T-helper 1 cell treated with Interleukin-12 subunit alpha and Interleukin-12 subunit beta and Interleukin-4 antibody, amounts not matched to agents 30 ng/mL and 1 ng/mL, for 36 hours (primary cell): ENCODE measurements around the gene ELP2. TPM values are rescaled to one million over a fixed set of nuclear protein-coding genes. Genes with fewer than 3 reads are reported as not detected.
"Not testable (repeated sequence)": the region's sequence is repeated elsewhere in the genome, so short reads cannot be mapped to it uniquely, and the experiment has no call there.

Source experiments
- intact Hi-C: fragments of 100-400 bp; cut with micrococcal nuclease; formaldehyde crosslinking; loops from one replicate; pipeline ENCODE4 v1.15.1; 2024
- total RNA-seq: library from RNA; stranded (reverse); gene quantifications from 2 replicates; pipeline ENCODE4 v1.2.3, GENCODE V29; 2022

Gene ELP2
- total RNA-seq, 1 donor from 2014 or later: 73.4 TPM

DNA sequence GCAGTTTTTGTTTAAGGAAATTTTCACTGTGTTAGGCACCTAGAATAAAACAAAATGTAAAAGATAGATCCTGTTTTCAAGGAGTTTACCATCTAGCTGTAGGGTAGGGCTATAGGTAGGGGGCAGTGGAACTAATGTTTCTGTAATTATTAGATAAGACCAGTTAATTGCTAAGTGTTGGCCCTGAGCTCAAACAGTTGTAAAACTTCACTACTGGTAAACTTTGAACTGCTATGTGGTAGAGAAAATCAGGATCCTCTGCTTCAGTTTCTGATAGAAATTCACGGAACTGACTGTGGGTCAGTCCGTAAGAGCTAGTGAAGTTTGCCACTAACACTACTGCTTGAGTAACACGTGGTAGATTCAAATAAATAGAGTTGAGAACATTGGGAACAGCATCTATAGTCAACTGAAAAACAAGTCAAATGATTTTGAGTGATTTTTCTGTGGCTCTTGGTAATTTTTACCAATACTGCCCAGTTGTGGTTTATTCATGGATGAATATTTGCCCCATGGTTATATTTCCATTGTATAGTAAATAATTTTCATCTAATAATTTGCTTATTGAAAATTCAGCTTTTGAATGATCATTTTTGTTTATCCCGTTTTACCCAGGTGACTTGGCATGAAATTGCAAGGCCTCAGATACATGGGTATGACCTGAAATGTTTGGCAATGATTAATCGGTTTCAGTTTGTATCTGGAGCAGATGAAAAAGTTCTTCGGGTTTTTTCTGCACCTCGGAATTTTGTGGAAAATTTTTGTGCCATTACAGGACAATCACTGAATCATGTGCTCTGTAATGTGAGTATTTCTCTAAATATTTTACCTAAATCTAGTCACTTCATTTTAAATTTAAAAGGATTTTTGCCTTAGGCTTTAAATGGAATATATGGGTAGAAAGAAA, 26.4 kb downstream of the ELP2 start:
- intact Hi-C loops: no loop called here

DNA sequence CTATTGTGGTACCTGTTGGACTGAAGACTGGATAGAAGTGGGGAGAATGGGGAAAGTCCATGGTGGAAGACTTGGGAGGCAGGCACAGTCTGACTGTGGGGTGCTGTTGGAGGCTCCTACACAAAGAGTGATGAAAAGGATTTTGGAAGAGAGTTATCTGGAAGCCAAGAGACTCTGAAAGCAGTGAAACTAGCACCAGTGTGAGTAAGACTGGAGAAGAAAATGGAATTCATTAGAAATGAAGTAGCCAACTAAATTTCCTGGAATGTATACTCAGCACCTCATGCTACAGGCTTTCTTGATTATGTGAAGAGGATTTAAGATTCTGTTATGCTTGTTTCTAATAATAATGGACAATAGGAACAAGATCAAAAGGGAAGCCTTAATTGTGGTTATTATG, 27.7 kb downstream of the ELP2 start:
- intact Hi-C loops: no loop called here

DNA sequence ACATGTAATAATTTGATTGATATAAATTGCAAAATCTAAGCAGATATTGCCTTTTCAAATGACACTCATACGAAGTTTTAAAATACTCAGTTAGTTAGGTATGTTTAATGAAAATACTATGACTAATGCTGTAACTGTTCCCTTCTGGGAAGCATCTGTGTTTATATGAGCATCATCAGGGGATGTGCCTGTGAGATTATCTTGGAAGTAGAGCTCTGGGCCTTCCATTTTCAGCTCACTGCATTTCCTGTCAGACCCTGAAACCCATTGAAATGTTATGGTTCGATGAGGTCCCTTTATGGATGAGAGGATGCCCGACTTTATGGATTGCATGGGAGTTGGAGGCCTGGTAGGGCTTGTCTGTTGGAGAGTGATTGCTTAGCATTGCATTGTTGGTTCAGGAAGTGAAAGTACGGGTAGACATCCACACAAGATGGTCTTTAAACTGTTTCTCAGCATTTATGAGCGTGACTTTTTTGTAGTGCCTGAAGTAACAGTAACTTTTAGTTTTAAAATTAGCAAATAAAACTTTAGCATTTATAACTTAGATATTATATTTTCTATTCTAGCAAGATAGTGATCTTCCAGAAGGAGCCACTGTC, 28.7 kb downstream of the ELP2 start:
- intact Hi-C loops: no loop called here

DNA sequence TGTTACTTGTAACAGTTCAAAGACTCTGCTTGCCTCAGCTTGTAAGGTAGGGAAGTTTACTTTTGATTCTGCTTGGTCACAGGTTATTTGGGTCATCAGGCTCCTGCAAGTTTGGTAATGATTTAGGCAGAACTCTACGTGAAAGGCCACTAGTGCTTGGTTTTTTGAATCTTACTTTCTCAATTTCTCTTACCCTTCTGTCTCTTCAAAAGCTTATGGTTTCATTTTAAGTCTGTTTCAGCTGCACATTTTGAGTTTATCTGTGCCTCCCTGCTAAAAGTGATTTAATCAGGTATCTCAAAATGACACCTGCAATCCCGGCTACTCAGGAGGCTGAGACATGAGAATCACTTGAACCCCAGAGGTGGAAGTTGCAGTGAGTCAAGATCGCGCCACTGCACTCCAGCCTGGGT, 31.3 kb downstream of the ELP2 start:
- intact Hi-C loops: no loop called here

DNA sequence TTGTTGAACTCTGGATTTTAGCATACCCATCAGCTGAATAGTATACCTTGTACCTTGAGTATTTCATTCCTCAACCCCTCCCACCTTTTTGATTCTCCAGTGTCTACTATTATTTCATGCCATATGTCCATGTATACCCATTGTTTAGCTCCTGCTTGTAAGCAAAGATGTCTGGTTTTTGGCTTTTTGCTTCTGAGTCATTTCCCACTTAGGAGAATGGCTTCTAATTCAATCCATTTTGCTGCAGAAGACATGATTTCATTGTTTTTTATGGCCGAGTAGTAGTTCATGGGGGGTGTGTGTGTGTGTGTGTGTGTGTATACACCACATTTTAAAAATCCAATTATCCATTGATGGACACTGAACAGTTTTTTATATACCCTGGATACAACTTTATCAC, 33.3 kb downstream of the ELP2 start:
- intact Hi-C loops: no loop called here

DNA sequence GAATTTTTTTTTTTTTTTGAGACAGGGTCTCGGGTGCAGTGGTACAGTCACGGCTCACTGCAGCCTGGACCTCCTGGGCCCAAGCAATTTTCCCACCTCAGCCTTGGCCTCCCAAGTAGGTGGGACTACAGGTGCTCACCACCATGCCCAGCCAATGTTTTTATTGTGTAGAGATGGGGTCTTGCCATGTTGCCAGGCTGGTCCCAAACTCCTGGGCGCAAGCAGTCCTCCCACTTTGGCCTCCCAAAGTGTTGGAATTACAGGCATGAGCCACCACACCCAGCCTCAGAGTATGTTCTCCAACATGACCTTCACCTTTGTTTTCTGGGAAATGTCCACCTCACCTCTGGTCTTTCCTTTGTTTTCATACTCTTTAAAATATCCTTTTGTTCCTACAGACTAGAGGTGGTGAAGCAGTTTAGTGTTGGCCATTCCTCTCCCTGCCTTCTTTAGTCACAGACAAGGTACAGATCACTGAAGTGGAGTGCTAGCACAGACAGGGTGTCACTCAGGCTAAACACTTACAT, 38.1 kb downstream of the ELP2 start:
- intact Hi-C loops: no loop called here

DNA sequence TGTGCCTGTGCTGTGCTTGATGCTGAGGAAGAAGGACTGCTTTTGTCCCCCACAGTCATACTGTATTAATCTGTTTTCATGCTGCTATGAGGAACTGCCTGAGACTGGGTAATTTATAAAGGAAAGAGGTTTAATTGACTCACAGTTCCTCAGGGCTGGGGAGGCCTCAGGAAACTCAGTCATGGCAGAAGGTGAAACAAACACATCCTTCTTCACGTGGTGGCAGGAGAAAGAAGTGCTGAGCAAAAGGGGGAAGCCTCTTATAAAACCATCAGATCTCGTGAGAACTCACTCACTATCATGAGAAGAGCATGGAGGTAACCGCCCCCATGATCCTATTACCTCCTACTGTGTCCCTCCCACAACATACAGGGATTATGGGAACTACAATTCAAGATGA, 38.6 kb downstream of the ELP2 start:
- intact Hi-C loops: not testable (repeated sequence)

DNA sequence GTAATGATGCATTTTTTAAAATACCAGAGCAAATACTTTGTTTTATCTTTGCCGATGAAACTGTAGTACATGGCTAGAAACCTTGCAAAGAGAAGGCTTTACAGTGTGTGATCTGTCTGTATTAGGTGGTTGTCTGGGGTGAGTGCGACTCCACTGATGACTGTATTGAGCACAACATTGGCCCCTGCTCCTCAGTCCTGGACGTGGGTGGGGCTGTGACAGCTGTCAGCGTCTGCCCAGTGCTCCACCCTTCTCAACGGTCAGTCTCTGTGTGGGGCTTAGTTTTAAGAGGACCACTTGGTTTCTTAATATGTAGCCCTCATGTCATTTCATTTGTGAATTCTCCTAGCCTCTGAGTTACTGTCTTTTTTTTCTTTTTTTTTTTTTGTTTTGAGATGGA, 40.2 kb downstream of the ELP2 start:
- intact Hi-C loops: no loop called here

DNA sequence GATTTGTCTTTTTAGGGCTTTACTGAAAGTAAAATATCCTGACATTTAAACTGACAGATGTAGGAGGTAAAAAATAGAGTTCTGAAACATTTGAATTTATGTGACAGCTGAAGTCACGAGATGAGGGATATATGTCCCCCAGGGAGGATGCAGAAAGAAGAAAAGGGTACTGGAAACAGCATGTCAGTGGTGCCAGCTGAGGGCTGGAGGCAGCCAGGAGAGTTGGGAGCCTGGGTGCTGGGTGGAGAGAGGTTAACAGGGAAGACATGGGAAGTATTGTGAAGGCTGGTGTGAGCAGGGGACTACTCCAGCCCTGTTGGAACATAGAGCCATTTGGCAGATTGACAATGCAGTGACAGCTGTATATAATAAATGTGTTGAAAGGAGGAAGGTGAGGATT, 45.8 kb downstream of the ELP2 start:
- intact Hi-C loops: no loop called here

DNA sequence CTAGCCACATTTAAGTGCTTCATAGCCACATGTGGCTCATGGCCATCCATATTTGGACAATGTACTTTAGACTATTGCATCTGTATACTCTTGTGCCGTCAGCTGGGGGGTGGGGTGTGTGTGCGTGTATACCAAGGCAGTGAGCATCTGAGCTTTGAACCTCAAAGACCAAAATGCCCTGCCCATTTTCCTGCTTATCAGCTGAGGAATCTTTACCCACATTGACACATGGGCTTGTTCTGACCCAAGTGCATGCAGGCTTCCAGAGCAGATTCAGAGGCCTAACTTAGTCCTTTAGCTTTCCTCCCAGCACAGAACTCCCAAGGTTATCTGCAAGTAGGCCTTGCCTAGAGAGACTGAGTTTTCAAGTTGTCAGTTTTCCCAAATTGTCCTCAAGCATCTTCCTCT, 46.5 kb downstream of the ELP2 start:
- intact Hi-C loops: no loop called here

DNA sequence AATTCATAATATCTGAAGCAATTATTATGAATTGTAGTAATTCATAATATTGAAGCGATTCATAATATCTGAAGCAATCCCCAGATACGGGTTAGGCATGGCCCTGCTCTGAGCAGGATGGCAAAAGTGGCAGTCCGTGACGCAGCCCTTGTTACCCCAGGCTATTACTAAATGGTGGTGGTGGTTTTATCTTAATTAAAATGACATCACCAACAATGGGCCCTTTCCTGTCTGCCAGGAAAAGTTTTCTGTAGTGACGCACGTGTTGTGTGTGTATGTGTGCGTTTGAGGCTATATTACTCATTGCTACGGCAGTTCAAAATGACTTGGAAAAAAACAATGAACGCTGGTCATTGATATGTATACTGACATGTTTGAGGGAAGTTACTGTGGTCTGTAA, 47.0 kb downstream of the ELP2 start:
- intact Hi-C loops: no loop called here

DNA sequence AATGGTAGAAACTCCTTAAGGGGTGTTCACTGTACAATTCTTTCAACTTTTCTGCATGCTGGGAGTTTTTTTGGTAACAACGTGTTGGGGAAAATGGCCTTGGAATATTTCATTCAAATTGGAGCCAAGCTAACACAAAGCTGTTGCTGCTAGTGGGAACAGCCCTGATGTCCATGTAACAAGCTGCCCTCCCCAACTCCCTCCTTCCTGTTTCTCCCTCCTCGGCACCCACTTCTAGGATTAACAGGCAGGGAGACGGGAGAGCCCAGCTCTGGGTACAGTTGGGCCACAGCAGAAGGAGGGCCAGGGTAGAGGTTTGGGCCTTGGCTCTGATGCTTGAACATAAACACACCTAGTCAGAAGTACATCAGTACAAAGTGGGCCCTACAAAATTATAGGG, 48.2 kb downstream of the ELP2 start:
- intact Hi-C loops: no loop called here

DNA sequence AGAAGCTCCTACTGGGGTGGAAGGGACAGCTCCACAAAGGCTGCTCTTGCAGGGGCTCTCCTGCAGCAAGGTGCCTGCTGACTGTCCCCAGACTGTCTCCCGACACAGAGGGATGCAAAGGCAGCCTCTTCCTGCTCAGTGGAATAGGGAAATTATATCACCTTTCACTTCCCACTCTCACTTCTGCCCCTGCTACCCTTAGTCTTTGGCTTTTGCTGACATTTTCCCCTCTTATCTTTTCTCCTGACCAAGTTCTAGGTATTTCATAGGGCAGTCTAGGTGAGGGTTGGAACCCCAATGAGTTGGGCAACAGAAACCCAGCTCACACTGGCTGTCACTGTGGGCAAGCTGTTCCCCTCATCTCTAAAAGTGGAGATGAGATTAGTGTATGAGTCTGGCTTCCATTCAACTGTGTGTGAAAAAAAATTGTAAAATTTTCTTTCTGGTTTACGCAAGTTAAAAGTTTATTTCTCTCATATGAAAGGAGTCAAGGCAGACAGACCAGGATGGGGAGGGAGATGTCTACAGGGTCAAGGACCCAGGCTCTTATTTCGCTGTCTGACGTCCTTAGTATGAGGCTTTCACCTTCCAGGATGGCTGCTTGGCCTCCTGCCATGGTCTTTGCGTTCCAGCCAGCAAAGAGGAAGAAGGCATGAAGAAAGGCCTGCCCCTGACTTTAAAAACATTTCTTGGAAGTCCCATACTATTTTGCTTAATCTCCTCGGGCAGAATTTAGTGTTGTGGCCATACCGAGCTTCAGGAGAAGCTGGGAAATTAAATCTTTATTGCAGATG, 50.1 kb downstream of the ELP2 start:
- intact Hi-C loops: loop anchor here (10.0 kb wide), 1 partner anchor 165 kb away; no protein-coding TSS in a partner anchor

DNA sequence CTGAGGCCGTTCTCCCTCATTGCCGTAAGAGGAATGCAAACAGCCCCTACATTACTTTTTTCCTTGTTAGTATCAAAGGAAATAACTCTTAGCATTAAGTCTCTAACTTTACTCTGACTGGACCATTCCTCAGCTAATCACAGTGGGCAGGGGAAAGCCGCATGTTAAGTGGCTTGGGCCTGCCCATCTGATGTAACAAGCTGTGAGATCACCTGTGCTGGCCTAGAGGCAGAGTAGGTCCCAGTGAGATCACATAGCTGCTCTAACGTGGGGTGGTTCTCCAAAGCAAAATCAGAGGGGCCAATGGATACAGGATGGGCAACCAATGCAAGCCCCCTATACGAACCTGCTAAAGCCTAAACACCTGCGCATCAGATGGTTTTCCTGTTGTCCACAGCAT, 51.7 kb downstream of the ELP2 start:
- intact Hi-C loops: loop anchor here (10.0 kb wide), 1 partner anchor 167 kb away; no protein-coding TSS in a partner anchor

DNA sequence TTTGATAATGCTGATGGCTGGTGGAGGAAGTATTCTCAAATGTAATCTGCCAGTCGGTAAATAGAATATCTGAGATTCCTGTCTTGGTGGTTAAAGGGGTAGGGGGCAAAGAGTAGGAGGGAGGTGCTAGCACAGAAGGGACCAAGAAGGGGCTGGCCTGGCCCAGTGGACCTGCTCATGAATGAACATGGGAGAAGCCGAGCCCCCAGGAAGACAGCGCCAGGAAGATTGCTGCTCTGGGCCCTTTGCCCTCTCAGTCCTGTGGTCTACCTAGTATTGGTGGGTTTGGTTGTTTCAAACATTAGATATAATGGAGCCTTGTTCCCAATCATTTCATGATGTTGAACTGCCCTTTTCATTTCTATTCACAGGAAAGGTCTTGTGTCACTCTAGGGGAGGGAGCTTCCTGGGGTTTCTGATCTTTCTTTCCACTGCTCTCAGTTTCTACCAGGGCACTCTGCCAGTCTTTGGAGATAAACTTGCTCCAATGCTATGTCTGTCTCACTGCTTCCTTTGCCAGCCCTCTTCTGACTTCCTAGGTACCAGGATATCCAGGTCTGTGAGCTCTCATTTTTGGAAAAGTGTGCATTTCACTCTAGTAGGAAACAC, 52.3 kb downstream of the ELP2 start:
- intact Hi-C loops: loop anchor here (10.0 kb wide), 1 partner anchor 167 kb away; no protein-coding TSS in a partner anchor

DNA sequence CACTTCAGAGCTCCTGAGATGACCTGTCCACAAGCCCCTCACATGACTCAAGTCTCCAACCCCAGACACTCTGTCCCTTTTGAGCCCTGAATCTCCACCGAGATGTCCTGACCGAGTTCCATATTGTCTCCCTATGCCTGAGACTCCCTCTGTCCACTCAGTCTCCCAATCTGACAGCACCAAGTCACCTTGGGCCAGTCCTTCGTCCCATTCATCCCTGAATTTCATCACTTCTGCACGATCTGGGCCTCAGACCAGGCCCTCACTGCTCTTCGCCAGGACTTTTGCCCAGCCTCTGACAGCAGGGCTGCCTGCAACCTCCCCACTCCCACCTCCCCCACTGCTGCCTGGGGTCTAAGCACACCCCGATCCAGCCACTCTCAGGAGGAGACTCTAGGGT, 53.3 kb downstream of the ELP2 start:
- intact Hi-C loops: loop anchor here (10.0 kb wide), 1 partner anchor 168 kb away; no protein-coding TSS in a partner anchor

DNA sequence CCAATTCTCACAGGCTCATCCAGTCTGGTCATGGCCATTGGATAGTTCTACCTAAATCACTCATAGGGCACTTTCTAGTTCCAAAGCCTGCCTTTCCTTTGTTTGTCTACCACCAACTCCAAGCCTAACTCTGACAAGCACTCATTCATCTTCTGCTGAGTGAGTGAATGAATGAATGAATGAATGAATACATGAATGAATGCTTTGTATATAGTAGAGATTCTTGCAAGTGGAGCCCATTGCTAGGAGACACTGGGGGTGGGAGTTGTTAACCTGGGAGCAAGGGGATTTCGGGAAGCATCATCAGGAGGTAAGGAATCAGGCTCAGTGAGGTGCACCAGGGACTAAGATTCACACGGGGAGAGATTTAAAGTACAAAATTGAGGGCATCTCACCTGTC, 54.3 kb downstream of the ELP2 start:
- intact Hi-C loops: loop anchor here (10.0 kb wide), 1 partner anchor 169 kb away; no protein-coding TSS in a partner anchor

DNA sequence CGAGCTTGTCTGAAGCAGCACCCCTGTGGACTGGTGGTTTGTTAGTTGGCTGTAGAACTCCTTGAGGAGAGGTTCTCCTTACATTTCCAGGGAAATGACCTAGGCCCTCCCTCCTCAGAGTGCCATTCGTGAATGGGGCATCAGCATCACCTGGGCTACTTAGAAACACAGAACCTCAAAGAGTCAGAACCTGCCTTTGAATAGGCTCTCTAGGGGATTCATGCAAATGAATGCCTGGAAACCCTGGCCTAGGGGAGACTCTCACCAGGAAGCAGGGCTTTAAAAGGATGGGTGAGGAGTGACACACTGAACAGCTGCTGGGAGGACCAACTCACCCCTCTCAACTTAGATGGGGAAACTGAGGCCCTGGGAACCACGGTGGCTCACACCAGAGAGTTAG, 55.5 kb downstream of the ELP2 start:
- intact Hi-C loops: loop anchor here (10.0 kb wide), 1 partner anchor 170 kb away; no protein-coding TSS in a partner anchor

DNA sequence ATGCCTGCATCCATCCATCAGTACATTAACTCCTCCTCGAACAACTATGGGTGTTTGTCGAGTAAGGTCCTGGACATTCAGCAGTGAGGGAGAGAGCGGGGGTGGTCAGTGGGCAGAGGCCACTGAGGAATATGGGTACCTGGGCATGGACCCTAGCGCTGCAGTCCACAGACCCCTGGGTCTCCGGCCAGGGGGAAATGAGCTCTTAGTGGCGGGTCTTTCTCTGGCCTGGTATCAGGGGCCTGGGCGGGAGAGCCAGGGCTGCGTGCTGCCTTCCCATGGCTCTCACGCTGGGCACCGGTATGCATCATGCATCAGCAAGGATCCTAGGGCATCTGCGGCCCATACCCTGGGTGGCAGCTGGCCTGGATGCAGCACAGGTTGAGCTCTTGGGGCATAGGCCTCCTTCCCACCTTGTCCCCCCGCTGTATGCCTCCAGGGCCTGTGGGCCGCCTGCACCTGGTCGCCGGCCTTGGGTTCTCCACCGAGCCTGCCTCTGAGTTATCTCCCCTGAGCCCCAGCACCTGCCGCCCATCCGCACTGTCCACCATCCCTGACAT, 56.3 kb downstream of the ELP2 start:
- intact Hi-C loops: loop anchor here (2.0 to 10.0 kb wide), 3 partner anchors 57 to 213 kb away; partner anchors contain the start of genes ELP2, RMP24 and SLC39A6

DNA sequence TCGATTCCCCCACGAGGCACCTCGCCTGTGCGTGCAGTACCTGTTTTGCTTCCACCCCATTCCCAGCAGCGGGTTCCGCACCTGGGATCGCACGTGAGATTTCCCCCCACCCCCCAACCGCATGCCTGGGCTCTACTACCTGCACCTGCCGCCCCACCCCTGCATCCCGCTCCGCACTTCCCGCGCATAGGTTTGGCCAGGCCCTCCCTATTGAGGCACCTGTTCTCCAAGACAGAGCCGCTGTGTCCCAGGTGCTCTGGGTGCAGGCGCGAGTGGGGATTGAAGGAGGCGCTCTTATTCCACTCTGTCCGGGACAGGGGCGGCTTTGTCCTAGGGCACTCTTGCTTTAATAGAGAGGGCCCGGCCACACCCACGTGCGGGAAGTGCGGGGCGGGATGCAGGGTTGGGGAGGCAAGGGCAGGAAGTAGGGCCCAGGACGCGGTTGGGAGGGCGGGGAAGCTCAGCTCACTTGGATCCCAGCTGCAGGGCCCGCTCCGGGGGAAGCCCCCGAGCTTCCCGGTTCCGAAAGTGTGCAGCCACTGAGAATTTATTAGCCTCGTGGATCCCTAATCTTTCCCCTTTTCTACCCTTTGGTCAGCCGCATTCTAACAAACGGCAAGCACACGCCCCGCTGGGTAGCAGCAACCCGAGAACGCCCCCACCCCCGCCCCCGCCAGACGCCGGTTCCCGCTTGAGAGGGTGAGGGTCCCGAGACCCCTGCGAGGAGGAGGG, 56.9 kb downstream of the ELP2 start:
- intact Hi-C loops: loop anchor here (2.0 to 10.0 kb wide), 3 partner anchors 58 to 214 kb away; partner anchors contain the start of genes ELP2, RMP24 and SLC39A6
